Epidermal melanocyte (primary cell): Measurements from ENCODE around the gene PHF8.

ENCODE experiments used
- DNase-seq: peaks from one replicate; pipeline ENCODE4 v3.0.0; 2011; ENCODE audit warnings: low spot score; ENCODE audit not compliant: insufficient read length

The PHF8 gene

DNA sequence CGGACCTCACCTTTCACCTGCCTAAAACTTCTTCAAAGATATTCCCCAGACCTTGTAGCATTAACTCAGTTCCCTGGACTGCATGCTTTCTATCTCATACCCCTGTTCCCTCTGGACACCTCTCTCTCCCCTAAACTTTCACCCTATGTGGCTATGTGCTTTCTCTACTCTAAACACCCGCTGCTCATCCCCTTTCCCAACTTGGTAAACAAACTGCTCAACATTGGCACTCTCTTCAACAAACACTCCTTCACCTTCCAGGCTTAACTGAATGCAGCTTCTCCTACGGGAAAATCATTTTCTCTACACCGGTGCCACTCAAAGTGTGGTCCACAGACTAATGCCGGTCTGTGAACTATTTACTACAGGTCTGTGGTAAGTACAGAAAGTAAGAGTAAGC, 19.9 kb downstream of the PHF8 start:
- no peak for DNase-seq

DNA sequence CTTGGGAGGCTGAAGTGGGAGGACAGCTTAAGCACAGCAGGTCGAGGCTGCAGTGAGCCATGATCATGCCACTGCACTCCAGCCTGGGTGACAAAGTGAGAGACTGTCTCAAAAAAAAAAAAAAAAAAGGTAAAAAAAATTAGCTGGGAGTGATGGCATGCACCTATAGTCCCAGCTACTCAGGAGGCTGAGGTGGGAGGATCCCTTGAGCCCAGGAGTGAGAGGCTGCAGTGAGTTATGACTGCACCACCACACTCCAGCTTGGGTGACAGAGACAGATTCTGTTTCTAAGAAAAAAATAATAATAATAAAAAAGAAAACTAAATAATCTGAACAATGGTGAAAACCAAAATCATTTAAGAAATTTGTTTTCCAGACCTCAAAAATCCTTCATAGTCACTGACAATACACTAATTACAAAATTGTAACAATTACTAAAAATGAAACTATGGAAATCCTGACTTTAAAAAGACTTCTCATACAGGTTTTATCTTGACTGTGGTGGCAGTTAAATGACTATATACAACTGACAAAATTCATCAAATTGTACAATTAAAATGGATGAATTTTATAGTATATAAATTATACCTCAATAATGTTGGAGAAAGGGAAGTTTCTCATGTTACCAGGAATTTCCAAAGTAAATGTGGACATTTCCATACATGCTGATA, 31.3 kb downstream of the PHF8 start:
- no peak for DNase-seq

DNA sequence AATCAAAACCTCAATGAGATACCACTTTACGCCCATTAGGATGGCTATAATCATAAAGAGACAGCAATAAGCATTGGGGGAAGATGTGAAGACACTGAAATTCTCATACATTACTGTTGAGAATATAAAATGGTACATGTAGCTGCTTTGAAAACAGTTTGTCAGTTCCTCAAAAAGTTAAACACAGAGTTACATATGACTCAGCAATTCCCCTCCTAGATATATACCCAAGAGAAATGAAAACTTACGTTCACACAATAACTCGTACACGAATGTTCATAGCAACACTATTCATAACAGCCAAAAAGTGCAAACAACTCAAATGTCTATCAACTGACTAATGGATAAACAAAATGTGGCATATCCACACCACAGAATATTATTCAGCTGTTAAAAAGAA, 36.6 kb downstream of the PHF8 start:
- no peak for DNase-seq

DNA sequence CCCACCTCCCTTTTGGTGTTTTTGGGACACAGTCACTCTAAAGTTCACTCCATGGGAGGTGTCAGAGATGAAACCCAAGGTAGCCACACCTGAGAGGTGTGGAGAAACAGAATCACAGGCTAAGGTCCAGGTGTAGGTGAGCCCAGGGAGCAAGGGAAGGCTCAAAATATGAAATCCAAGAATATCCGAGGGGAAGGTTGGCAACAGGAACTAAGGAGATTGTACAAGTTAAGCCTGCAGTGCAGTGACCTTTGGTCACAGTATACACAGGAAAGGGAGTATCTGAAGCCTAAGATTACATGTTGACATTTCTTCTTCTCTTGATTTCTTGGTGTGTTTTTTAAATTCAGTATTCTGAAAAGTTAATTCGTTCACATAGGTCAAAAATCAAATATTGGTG, 46.5 kb downstream of the PHF8 start:
- DNase-seq: no peak

DNA sequence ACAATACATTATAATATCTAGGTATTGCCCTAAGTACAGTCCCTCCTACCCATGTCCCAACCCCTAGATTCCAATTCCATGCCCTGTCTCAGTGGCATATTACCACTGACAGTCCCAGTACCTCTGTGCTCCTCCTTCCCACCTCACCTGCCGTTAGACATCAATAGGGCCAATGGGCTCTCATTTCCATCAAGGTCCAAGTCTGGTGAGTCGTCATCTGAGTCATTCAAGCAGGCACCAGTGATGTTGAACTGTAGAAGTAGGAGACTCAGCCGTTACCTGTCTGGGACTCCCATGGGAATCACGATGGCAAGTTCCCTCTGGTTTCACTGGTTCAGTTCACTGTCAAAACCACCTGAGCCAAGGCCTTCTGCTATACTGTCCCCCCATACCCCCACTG, 51.7 kb downstream of the PHF8 start:
- no peak for DNase-seq

DNA sequence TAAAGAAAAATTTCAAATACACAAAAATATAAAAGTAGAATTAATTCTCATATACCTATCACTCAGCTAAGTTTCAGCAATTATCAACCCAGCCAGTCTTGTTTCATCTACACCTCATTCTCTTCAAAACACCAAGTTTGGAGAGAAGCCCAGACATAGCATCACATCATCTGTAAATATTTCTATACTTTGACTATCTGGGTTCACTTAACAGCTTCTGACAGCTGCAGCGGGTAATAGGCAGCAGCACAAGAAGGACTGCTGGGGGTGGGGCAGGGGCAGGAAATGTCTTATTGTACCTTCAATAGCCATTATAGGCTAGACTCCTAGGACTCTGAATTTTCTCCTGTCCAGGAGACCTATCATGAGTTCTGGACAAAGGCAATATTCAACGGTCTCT, 54.1 kb downstream of the PHF8 start:
- DNase-seq: no peak

DNA sequence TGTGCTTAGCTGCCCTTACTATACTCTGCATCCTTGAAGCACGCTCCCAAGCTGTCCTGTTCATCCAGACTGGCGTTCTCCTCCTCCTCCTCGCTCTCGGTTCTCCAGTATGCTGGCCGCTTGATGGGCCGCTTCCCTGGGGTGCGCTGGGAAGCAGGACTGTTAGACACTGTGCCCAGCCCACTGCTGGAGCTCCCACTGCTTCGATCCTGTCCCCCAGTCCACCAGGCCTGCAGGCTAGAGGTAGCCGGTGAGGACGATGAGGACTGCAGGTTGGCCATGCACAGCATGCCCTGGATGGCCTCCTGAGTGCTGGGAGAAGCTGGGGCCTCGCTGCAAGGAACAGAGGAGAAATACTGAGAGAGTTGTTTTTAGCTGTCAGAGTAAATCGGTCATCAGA, 59.4 kb downstream of the PHF8 start:
- no peak for DNase-seq

DNA sequence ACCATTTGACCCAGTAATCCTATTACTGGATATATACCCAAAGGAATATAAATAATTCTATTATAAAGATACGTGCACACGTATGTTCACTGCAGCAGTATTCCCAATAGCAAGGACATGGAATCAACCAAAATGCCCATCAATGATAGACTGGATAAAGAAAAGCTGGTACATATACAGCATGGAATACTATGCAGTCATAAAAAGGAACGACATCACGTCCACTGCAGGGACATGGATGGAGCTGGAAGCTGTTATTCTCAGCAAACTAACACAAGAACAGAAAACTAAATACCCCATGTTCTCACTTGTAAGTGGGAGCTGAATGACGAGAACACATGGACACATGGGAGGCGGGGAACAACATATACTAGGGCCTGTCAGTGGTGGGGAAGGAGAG, 69.7 kb downstream of the PHF8 start:
- DNase-seq: no peak

DNA sequence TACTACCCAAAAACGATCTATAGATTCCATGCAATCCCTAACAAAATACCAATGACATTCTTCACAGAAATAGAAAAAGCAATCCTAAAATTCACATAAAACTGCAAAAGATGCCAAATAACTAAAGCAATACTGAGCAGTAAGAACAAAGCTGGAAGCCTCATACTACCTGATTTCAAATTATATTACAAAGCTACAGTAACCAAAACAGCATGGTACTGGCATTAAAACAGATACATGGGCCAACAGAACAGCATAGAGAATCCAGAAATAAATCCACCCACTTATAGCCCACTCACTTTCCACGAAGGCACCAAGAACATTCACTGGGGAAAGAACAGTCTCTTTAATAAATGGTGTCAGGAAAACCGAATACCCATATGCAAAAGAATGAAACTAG, 74.7 kb downstream of the PHF8 start:
- no peak for DNase-seq

DNA sequence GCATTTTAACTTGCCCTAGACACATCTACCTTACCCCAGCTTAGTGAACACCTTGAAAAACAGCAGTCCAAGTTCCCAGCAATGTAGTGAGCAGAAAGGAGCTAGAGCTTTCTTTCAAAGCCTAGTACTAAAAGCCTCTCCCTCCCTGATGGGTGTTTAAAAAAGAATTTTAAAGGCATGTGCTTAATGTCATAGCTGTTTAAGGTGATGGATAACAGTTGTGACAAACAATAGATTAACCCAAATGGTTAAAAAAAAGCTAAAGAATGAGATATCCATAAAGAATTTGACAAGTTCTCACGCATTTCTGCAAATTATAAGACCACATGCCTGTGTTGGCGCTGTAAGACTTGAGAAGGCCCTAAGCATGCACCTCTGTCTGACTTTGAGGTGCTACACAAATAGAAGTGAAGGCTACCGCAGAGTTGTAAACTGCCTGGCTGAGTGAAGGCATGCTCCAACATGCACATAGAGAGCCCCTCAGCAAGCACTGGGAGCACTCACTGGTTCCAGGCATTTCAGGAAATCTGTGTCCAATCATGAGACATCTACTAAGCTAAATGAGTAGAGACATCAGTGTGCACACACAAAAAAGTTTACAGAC, 94.0 kb downstream of the PHF8 start:
- no peak for DNase-seq

DNA sequence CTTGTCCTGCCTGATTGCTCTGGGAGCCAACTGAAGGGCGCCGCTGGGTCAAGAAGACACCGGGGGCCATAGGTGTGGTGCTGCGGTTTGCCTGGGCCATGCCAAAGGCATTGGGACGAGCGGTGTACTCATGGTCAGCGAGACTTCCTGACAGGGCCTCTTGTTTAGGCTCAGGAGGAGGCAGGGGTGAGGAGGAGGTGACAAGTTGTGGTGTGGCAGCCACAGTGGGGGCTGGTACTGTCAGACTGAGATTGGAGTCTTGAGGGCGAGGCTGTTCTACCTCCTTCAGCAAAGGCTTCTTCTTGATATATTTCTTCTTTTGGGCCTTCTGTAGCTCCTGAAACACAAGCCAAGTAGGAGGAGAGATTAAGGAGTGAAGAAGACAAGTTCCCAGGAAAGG, 104.1 kb downstream of the PHF8 start:
- DNase-seq: no peak

DNA sequence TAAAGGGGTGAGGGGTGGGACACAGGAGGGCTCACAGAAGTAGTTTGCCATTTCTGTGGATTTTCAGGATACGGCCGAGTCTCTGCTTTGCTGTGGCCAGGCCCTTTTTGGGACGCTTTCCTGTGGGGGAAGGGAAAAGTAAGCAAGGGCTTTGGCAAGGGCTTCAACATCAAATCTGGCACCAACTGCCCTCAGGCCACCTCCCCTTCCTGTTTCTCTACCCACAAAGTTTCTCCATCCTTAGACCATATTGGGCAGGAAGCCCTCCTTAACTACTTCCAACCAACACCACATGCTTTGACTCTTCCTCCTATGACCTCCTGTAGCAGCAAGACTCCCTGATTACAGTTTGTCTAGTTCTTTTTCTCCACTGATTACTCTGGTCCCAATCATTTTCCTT, 105.1 kb downstream of the PHF8 start:
- DNase-seq: no peak

DNA sequence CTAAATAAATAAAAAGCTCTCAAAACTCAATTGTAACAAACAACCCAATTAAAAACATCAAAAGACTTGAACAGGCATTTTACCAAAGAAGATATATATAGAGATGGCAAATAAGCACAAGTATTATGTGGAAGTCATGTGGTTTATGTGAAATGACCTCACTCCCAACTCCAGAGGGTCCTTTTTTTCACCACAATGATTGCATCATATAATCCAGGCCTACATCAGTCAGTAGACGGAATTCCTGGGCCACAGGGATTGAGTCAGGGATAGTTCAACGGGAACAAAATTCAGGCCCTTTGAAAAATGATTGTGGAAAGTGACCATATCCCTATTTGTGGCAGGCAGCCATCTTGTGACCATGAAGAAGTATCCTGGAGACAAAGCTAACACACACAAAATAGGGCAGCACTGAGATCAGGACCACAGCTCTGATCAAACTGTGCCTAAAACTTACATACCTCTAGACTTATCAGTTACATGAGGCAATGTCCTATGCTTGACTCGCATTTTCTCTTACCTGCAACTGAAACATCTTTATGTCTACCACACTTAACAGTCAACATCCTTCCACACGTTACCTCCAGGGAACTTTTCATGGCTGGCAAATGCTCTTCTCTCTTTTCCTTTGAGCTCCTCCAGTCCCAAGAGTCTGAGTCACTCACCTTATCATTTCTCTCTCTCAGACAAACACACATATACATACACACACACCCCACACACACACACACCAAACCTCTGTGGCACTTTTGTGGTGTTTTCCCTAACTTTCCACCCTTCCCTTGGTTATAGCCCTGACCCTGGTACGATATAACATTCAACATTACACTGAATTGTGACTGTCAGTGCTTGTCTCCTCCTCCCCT, 113.5 kb downstream of the PHF8 start:
- no peak for DNase-seq

DNA sequence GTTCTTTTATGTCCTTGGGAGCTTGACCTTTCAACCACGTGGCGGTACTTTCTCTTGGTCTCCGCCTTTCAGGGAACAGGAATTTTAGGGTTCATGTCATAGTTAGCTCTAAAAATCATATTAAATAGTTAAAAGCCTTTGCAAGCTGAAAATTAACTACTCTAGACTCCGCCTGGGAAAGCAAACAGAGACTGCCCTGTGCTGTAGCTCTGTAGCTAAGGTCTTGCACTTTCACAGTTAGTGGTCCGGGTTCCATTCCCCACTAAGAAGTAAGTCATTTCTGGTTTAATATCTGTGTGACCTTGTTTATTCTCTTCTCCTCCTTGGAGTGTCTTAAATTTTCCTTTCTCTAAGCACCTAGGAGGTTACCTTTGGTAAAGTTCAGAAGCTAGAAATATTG, 118.2 kb downstream of the PHF8 start:
- no peak for DNase-seq

DNA sequence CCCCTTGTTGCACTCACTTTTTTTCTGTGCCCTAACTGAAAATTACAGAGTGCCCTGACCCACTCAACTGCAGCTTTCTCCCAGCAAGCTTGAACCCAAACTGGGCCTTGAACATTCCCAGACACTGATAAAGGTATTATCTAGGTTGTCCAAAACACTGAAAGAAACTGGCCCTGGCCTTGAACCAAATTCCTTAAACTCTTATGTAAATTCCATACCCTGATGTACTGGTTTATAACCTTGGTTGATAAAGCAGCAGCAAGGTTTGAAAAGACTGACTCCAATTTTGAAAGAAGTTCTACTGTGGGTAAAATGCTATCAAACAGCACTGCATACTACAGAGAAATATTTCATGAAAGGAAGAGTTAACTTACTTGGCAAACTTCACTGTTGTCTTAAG, 125.6 kb downstream of the PHF8 start:
- DNase-seq: no peak

DNA sequence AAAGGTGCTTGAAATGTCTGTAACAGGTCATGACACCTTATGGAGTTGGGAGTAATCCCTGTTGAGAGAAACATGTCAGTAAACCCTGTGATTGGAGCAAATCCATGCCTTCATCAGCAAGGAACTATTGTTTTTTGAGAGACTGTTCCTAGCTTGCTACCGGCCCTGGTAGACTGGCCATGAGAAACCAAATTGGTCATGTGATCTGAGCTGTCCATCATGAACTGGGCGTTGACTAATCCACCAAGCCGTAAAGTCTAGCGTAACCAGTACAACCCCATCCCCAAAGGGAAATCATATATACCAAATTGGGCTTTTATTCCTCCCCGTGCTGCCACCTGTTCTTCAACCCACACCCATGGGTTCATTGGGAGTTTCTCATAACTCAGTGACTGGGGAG, 143.7 kb downstream of the PHF8 start:
- no peak for DNase-seq

DNA sequence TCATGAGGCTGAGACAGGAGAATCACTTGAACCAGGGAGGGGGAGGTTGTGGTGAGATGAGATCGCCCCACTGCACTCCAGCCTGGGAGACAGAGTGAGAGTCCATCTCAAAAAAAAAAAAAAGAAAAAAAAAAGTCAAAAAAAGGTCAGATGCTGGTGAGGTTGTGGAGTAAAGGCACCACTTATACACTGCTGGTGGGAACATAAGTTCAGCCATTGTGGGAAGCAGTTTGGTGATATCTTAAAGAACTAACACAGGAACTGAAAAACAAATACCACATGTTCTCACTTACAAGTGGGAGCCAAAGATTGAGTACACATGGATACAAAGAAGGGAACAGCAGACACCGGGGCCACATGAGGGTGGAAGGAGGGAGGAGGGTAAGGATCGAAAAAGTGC, 149.0 kb downstream of the PHF8 start:
- no peak for DNase-seq
